DND-41 (cell line): ENCODE measurements around the gene FANCD2OS.

Experiments
- CTCF ChIP-seq: IDR thresholded peaks from 2 replicates; pipeline ENCODE4 v1.5.1; 2012; ENCODE audit warnings: borderline replicate concordance, low read length, moderate library complexity, mild to moderate bottlenecking; ENCODE audit not compliant: poor library complexity, severe bottlenecking; ENCODE audit errors: extremely low read depth
- EZH2 ChIP-seq: IDR thresholded peaks from 3 replicates; pipeline ENCODE4 v1.6.1; 2012; ENCODE audit warnings: borderline replicate concordance, low read depth, mild to moderate bottlenecking, moderate library complexity, low read length, inconsistent platforms; ENCODE audit not compliant: severe bottlenecking

- no peak for TF ChIP-seq EZH2
- no peak for TF ChIP-seq CTCF
These were observed 22.3 kb downstream of the FANCD2OS start for GRCh38 chr3:10085738-10086137.
